ENCODE measurements around the gene RB1. TPM values are rescaled to one million over a fixed set of nuclear protein-coding genes. Genes with fewer than 3 reads are reported as not detected.
A peak's percentile ranks its signal among the peaks of the same experiment; 100 is the strongest.

The RB1 gene
- 10 to 100 TPM; 25.5 to 28.3 (median 26.9) TPM for total RNA-seq
- total RNA-seq (2013): 54.2 TPM

- Mint-ChIP-seq H3K36me3 (peaks cover 7% of the 10 kb centered on the region), H3K27me3 (ENCODE audit: low read depth in 2 of 2) (no peaks in the 10 kb centered on the region), H3K4me1 (peaks cover 26 to 33% of the 10 kb centered on the region in 2 donors), H3K27ac (peak within 1 kb of the TSS; percentile 97 to 98), H3K9me3 (no peaks in the 10 kb centered on the region), H3K4me3 (peak within 1 kb of the TSS; percentile 89)
- peak; percentile 75 to 89 (median 86) for ATAC-seq
- no peaks in the 10 kb centered on the region for H3K9me3 ChIP-seq (ENCODE audit: control insufficient read depth, insufficient read depth, low read length)
- H3K27ac ChIP-seq (ENCODE audit: low read length): peak within 1 kb of the TSS; percentile 97
- peak; percentile 90 to 97 for DNase-seq
- intact Hi-C loops (cut with micrococcal nuclease): loop anchor here (5.0 to 10.0 kb wide), 4 partner anchors 66 to 266 kb away; partner anchors contain the start of gene NUDT15
- H3K27me3 ChIP-seq (ENCODE audit: control insufficient read depth, insufficient read depth, low read length): no peaks in the 10 kb centered on the region
- under 1% methylated on average over 96 of the region's 96 CpGs for WGBS (ENCODE audit: insufficient coverage)
- TF ChIP-seq CTCF (IDR thresholded peaks at IDR 0.05): no peak
- H3K4me1 ChIP-seq (ENCODE audit: control insufficient read depth, insufficient read depth, low read length): peaks cover 12% of the 10 kb centered on the region
- H3K36me3 ChIP-seq (ENCODE audit: control insufficient read depth, insufficient read depth, low read length): peaks cover 2% of the 10 kb centered on the region
- H3K4me3 ChIP-seq (ENCODE audit: low read length): peak within 1 kb of the TSS; percentile 92
These were observed at the start of gene RB1 for GRCh38 chr13:48303359-48304142. Gene RB1, plus strand, starts transcription at chr13:48303751. Its CDS starts 162 bp downstream, at chr13:48303913.

GRCh38 chr13:48253849-48254248 is 49.7 kb upstream of the RB1 start:
- H3K4me1 ChIP-seq (ENCODE audit: control insufficient read depth, insufficient read depth, low read length): no peaks in the 10 kb centered on the region
- no peak overlapping the region for H3K27ac ChIP-seq (ENCODE audit: low read length)
- no peak for TF ChIP-seq CTCF (IDR thresholded peaks at IDR 0.05)
- WGBS (ENCODE audit: insufficient coverage): 71% methylated on average over 1 of the region's 2 CpGs
- no peaks in the 10 kb centered on the region for H3K27me3 Mint-ChIP-seq (ENCODE audit: low read depth in 2 of 2)
- H3K4me3 Mint-ChIP-seq: no peak overlapping the region
- peaks cover 52% of the 10 kb centered on the region for H3K36me3 ChIP-seq (ENCODE audit: control insufficient read depth, insufficient read depth, low read length)
- intact Hi-C loops (cut with micrococcal nuclease): no loop called here
- peak overlapping the region; percentile 49 to 72 for H3K27ac Mint-ChIP-seq
- H3K4me1 Mint-ChIP-seq: peaks cover 57 to 61% of the 10 kb centered on the region in 2 donors
- no peak for DNase-seq
- no peaks in the 10 kb centered on the region for H3K9me3 Mint-ChIP-seq
- no peaks in the 10 kb centered on the region for H3K9me3 ChIP-seq (ENCODE audit: control insufficient read depth, insufficient read depth, low read length)
- no peak overlapping the region for H3K4me3 ChIP-seq (ENCODE audit: low read length)
- no peak for ATAC-seq
- no peaks in the 10 kb centered on the region for H3K27me3 ChIP-seq (ENCODE audit: control insufficient read depth, insufficient read depth, low read length)
- H3K36me3 Mint-ChIP-seq: peaks cover 12% of the 10 kb centered on the region

- H3K4me3 ChIP-seq (ENCODE audit: low read length): no peak overlapping the region
- peaks cover 24% of the 10 kb centered on the region for H3K36me3 Mint-ChIP-seq
- TF ChIP-seq CTCF (IDR thresholded peaks at IDR 0.05): no peak
- H3K27ac ChIP-seq (ENCODE audit: low read length): no peak overlapping the region
- peak overlapping the region in 1 of 2 donors; percentile 84 for H3K27ac Mint-ChIP-seq
- H3K9me3 Mint-ChIP-seq: no peaks in the 10 kb centered on the region
- peaks cover 62% of the 10 kb centered on the region for H3K36me3 ChIP-seq (ENCODE audit: control insufficient read depth, insufficient read depth, low read length)
- no peaks in the 10 kb centered on the region for H3K9me3 ChIP-seq (ENCODE audit: control insufficient read depth, insufficient read depth, low read length)
- intact Hi-C loops (cut with micrococcal nuclease): no loop called here
- no peaks in the 10 kb centered on the region for H3K27me3 ChIP-seq (ENCODE audit: control insufficient read depth, insufficient read depth, low read length)
- H3K4me3 Mint-ChIP-seq: no peak overlapping the region
- H3K4me1 Mint-ChIP-seq: peaks cover 44 to 57% of the 10 kb centered on the region in 2 donors
- ATAC-seq: no peak
- 79% methylated on average over 13 of the region's 13 CpGs for WGBS (ENCODE audit: insufficient coverage)
- no peak for DNase-seq
- H3K27me3 Mint-ChIP-seq (ENCODE audit: low read depth in 2 of 2): no peaks in the 10 kb centered on the region
- no peaks in the 10 kb centered on the region for H3K4me1 ChIP-seq (ENCODE audit: control insufficient read depth, insufficient read depth, low read length)
These were observed 48.5 kb upstream of the RB1 start for GRCh38 chr13:48255090-48255489.

Data from natural killer cell (primary cell).